ENCODE data around the gene SLC25A53. TPM values are rescaled to one million over a fixed set of nuclear protein-coding genes. Genes with fewer than 3 reads are reported as not detected.

SLC25A53 gene
- 3.4 and 11.4 TPM in 2 replicates for total RNA-seq

GRCh38 chrX:104156630-104157529 lies at the start of gene SLC25A53:
Gene SLC25A53 (minus strand): TSS chrX:104157009. CDS start chrX:104105257, 51,752 bp downstream.

GRCh38 chrX:104165894-104166734 lies 9.3 kb upstream of the SLC25A53 start, which contains the start of gene FAM199X:
Gene FAM199X (plus strand): TSS chrX:104166453. CDS start chrX:104166786, 333 bp downstream.

GRCh38 chrX:104112326-104112951 lies 44.4 kb downstream of the SLC25A53 start, which contains the start of gene ZCCHC18:
Gene ZCCHC18 (plus strand): TSS chrX:104112523. CDS start chrX:104114112, 1,589 bp downstream.

GRCh38 chrX:104075778-104076445 lies 80.9 kb downstream of the SLC25A53 start, which contains the start of gene TMSB15C:
Gene TMSB15C (minus strand): TSS chrX:104076236.

Other genes with a start within 250 kb of the SLC25A53 start
- 0.34 and 2.1 TPM in 2 replicates for gene TMSB15B, start 194.4 kb downstream of the SLC25A53 start, total RNA-seq
- gene H2BW1, start 143.3 kb downstream of the SLC25A53 start, total RNA-seq, result not detected in 2 replicates
- not detected in 2 replicates for gene H2BW2, start 117.1 kb downstream of the SLC25A53 start, total RNA-seq
- gene TMSB15C, start 80.8 kb downstream of the SLC25A53 start, total RNA-seq, result 0.68 and 1.9 TPM in 2 replicates
- not detected in 2 replicates for gene ZCCHC18, start 44.5 kb downstream of the SLC25A53 start, total RNA-seq
- gene FAM199X, start 9.4 kb upstream of the SLC25A53 start, total RNA-seq, result 33.8 and 38.3 TPM in 2 replicates
- not detected in 2 replicates for gene ESX1, start 97.9 kb upstream of the SLC25A53 start, total RNA-seq